Choroid plexus epithelial cell (primary cell): ENCODE measurements around the gene ATP6V0D1.

Experiments used
- DNase-seq: peaks from one replicate; pipeline ENCODE4 v3.0.0-alpha.2; 2010; ENCODE audit warnings: low read depth
- H3K4me3 ChIP-seq: 2 replicates; pipeline ENCODE4 v1.5.1; 2011; ENCODE audit warnings: low read depth, mild to moderate bottlenecking, control low read depth, low read length, moderate library complexity
- CTCF ChIP-seq: conservative IDR thresholded peaks from 2 replicates; pipeline ENCODE4 v1.5.1; 2011; ENCODE audit warnings: low read depth, mild to moderate bottlenecking, control low read depth, inconsistent platforms, low read length, moderate library complexity

ATP6V0D1 gene

GRCh38 chr16:67466581-67466980 lies 14.4 kb downstream of the ATP6V0D1 start:
- TF ChIP-seq CTCF: no peak
- no peak overlapping the region for H3K4me3 ChIP-seq
- DNase-seq: no peak

DNA sequence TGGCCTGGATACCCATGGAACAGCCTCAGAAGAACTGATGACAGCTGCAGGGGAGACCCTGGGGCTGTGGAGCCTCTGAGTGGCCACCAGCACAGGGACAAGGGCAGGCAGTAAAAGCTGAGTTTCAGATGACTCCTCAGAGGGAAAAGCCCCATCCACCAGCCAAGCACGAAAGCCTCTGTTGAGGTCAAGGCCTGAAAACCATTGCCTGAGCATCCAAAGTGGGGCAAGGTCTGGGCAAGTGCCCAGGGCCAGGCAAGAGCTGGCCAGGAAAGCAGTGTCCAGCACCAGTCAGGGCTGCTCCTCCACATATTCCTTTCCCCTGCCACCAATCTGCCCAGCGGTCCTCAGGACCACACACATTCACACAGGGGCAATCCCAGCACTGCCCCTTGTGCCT lies 16.4 kb downstream of the ATP6V0D1 start:
- TF ChIP-seq CTCF: no peak
- DNase-seq: no peak
- no peak overlapping the region for H3K4me3 ChIP-seq

DNA sequence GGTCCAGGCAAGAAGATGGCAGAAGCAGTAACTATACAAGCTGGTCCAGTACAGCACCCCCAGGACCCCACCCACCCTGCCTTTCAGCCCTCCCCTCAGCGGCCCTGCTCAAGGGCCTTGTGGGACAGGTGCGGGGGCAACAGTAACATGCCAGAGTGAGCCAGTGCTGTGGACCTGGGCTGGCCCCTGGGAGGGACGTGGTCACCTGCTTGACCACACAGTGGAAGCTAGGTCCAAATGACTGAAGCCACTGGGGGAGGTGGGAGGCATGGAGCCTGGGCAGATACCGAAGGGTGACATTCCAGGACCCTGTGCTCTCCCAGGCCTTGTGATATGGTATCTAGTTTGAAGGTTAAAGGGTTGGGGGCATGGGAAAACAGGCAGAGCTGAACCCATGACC lies 17.3 kb downstream of the ATP6V0D1 start:
- no peak for DNase-seq
- no peak overlapping the region for H3K4me3 ChIP-seq
- no peak for TF ChIP-seq CTCF

GRCh38 chr16:67463059-67463458 lies 17.9 kb downstream of the ATP6V0D1 start:
- H3K4me3 ChIP-seq: no peak overlapping the region
- no peak for TF ChIP-seq CTCF
- DNase-seq: no peak

GRCh38 chr16:67462279-67462655 lies 18.7 kb downstream of the ATP6V0D1 start:
- no peak for DNase-seq
- no peak for TF ChIP-seq CTCF
- no peak overlapping the region for H3K4me3 ChIP-seq

DNA sequence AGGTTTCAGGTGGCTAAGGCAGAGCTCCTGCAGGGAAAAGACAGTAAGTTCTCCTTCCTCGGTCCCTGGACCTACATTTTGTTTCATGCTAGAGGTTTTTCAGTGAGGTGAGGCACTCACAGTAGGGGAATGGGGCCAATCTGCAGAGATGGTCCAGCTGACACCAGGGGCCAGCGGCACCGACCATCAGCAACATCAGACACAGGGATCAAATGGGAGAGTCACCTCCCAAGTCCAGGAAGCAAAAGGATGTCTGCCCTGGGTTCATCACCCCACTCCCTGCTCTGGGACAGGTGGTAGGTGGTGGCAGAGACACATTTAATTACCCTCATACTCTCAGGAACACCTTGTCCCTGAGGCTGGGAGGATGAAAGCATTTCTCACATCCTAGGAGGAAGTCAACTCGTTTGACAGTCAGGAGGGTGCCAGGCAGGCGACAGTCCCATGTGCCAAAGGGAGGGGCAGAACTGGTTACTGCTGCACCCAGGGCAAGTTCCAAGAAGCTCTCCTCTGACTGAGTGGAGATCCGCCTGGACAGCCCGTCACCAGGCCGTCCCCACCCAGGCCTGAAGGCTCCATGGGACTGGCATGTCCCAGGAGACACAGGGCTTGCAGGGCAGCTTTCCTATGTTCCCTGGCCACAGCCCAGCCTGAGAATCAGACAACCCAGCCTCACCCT lies 19.2 kb downstream of the ATP6V0D1 start:
- no peak for TF ChIP-seq CTCF
- no peak overlapping the region for H3K4me3 ChIP-seq
- DNase-seq: no peak

DNA sequence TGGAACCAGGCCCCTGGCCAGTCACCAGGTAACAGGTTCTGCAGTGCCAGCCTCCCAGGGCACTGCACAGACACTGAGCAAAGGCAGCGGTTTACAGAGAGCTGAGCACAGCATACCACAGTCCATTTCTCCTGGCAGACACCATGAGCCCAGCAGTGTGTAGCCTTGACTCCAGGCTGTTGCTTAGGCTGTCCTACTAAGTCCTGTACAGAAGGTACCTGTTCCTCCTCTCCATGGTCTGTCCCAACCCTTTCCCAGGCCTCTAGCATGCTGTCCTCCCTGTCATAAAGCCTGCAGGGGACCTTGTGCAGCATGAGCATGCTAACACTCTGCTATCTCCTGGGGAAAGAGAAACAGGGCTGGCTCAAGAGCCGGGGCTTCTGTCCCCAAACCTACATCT lies 20.0 kb downstream of the ATP6V0D1 start:
- no peak overlapping the region for H3K4me3 ChIP-seq
- no peak for DNase-seq
- TF ChIP-seq CTCF: no peak
